Gastroesophageal sphincter (tissue), 3 donors: Measurements from ENCODE around the gene ARPC1B.

Experiments used
- CTCF ChIP-seq, 4 experiments: fragments of 200-600 bp in 2 of 4; fragments of 450-650 bp in 2 of 4; sonication (generic) in 1 of 4; IDR thresholded peaks; one replicate each; pipeline ENCODE4 v1.5.1; 2017 to 2019; ENCODE audit warnings: antibody characterized with exemption in 4 of 4, mild to moderate bottlenecking in 2 of 4, moderate library complexity in 2 of 4
- EP300 ChIP-seq: sonication (generic); formaldehyde crosslinking; IDR thresholded peaks from one replicate; pipeline ENCODE4 v1.6.1; 2017; ENCODE audit warnings: antibody characterized with exemption, mild to moderate bottlenecking
- POLR2A ChIP-seq, 2 donors: fragments of 450-650 bp; IDR thresholded peaks; one replicate each; pipeline ENCODE4 v1.6.1; 2017; ENCODE audit warnings: antibody characterized with exemption in 2 of 2, mild to moderate bottlenecking in 2 of 2, moderate library complexity in 1 of 2

GRCh38 chr7:99383203-99383602 lies 8.7 kb downstream of the ARPC1B start:
- TF ChIP-seq EP300 (no peak), CTCF (IDR thresholded peaks at IDR 0.05) (no peak), POLR2A (IDR thresholded peaks at IDR 0.05) (no peak)
